Keratinocyte (primary cell): Measurements from ENCODE around the gene MCTP2. TPM values are rescaled to one million over a fixed set of nuclear protein-coding genes. Genes with fewer than 3 reads are reported as not detected.

Source experiments
- DNase-seq: peaks from one replicate; pipeline ENCODE4 v3.0.0-alpha.2; 2011; ENCODE audit warnings: low read depth, missing footprints, low spot score
- FAIRE-seq: peaks from 2 replicates; lab custom pipeline; 2011; peaks lifted over from hg19 to GRCh38; lab: Jason Lieb, UNC
- H2AFZ ChIP-seq: 2 replicates; pipeline ENCODE4 v1.6.0; 2012; ENCODE audit warnings: low read length, control low read depth, inconsistent platforms; ENCODE audit not compliant: control insufficient read depth
- H3K27ac ChIP-seq: 2 replicates; pipeline ENCODE4 v1.5.1; 2011; ENCODE audit warnings: low read length; ENCODE audit not compliant: control insufficient read depth, insufficient read depth
- H3K27me3 ChIP-seq: 3 replicates; pipeline ENCODE4 v1.6.0; 2011; ENCODE audit warnings: low read length; ENCODE audit not compliant: control insufficient read depth, insufficient read depth; ENCODE audit errors: extremely low read depth
- H3K36me3 ChIP-seq, 2 experiments: 2 replicates in 1 of 2; 3 replicates in 1 of 2; pipeline ENCODE4 v1.5.1; 2011; ENCODE audit warnings: low read length in 2 of 2, mild to moderate bottlenecking in 1 of 2; ENCODE audit not compliant: control insufficient read depth in 2 of 2, insufficient read depth in 2 of 2; ENCODE audit errors: extremely low read depth in 1 of 2
- H3K4me1 ChIP-seq: 3 replicates; pipeline ENCODE4 v1.5.1; 2011; ENCODE audit warnings: low read length; ENCODE audit not compliant: control insufficient read depth, insufficient read depth; ENCODE audit errors: extremely low read depth
- H3K4me2 ChIP-seq: 3 replicates; pipeline ENCODE4 v1.6.0; 2011; ENCODE audit warnings: low read depth, low read length; ENCODE audit not compliant: control insufficient read depth, insufficient read depth; ENCODE audit errors: extremely low read depth
- H3K4me3 ChIP-seq, 3 experiments: fragments of 200-600 bp in 1 of 3; sonication (generic) in 1 of 3; 2 replicates in 2 of 3; 3 replicates in 1 of 3; pipeline ENCODE4 v1.5.1; 2011 to 2016; ENCODE audit warnings: low read length in 3 of 3, mild to moderate bottlenecking in 3 of 3, control low read depth in 2 of 3, inconsistent platforms in 1 of 3, low read depth in 1 of 3, mixed read lengths in 1 of 3, mixed run types in 1 of 3, moderate library complexity in 1 of 3; ENCODE audit not compliant: control insufficient read depth in 2 of 3, insufficient read depth in 2 of 3; ENCODE audit errors: extremely low read depth in 1 of 3
- H3K79me2 ChIP-seq: 2 replicates; pipeline ENCODE4 v1.6.0; 2012; ENCODE audit warnings: low read length; ENCODE audit not compliant: control insufficient read depth, insufficient read depth
- H3K9ac ChIP-seq: 3 replicates; pipeline ENCODE4 v1.6.0; 2011; ENCODE audit warnings: low read length; ENCODE audit not compliant: control insufficient read depth, insufficient read depth; ENCODE audit errors: extremely low read depth
- H3K9me1 ChIP-seq: 3 replicates; pipeline ENCODE4 v1.6.0; 2011; ENCODE audit warnings: low read length; ENCODE audit not compliant: control insufficient read depth, insufficient read depth; ENCODE audit errors: extremely low read depth
- H3K9me3 ChIP-seq: 2 replicates; pipeline ENCODE4 v1.5.1; 2012; ENCODE audit warnings: low read depth, low read length; ENCODE audit not compliant: control insufficient read depth
- H4K20me1 ChIP-seq: 3 replicates; pipeline ENCODE4 v1.6.0; 2011; ENCODE audit warnings: low read length; ENCODE audit not compliant: control insufficient read depth, insufficient read depth; ENCODE audit errors: extremely low read depth
- EZH2 ChIP-seq: IDR thresholded peaks from one replicate; pipeline ENCODE4 v1.6.1; 2012; ENCODE audit warnings: inconsistent platforms, mild to moderate bottlenecking, low read length, moderate library complexity
- dilution Hi-C: fragments of 300-500 bp; cut with MboI; formaldehyde crosslinking; loops from one replicate; pipeline ENCODE4 v1.7.0; 2020; ENCODE audit warnings: low sequenced_read_pairs; ENCODE audit not compliant: extremely low pct_ligation_motif_present
- polyA plus RNA-seq, 5 experiments: library from polyadenylated mRNA; depleted of rRNA in 3 of 5; stranded (reverse) in 3 of 5; stranded (forward) in 1 of 5; unstranded in 1 of 5; fragments of >200 nt; gene quantifications; 1 replicate in 1 of 5; 2 replicates in 3 of 5; 3 replicates in 1 of 5; pipeline versions ENCODE4 v1.2.1 to v1.2.3, GENCODE V29; 2011 to 2012; ENCODE audit warnings: missing spikeins in 2 of 5, low read depth in 1 of 5, low replicate concordance in 1 of 5
- TF ChIP-seq, protein P1 (sequence below), 3 experiments: IDR thresholded peaks in 1 of 3; conservative IDR thresholded peaks in 1 of 3; optimal IDR thresholded peaks in 1 of 3; 2 replicates in 2 of 3; 3 replicates in 1 of 3; pipeline versions ENCODE3 to v1.5.1; 2011; ENCODE audit warnings: low read length in 3 of 3, mild to moderate bottlenecking in 3 of 3, moderate library complexity in 2 of 3, control low read depth in 1 of 3, inconsistent platforms in 1 of 3; ENCODE audit not compliant: insufficient read depth in 2 of 3; ENCODE audit errors: extremely low read depth in 1 of 3

Gene MCTP2
- polyA plus RNA-seq, 1 donor (not counting 4 experiments of a cell fraction or from before 2014, with no cell fraction given), result 22.0 TPM

- Histone ChIP-seq H3K27me3 (no peaks in the 10 kb centered on the region), H3K79me2 (no peaks in the 10 kb centered on the region), H3K9ac (no peak overlapping the region), H3K4me2 (no peak overlapping the region), H3K36me3 (no peaks in the 10 kb centered on the region), H3K4me1 (no peaks in the 10 kb centered on the region), H3K9me3 (no peaks in the 10 kb centered on the region), H4K20me1 (no peaks in the 10 kb centered on the region), H3K4me3 (no peak overlapping the region), H3K27ac (no peak overlapping the region), H3K9me1 (no peaks in the 10 kb centered on the region), H2AFZ (no peak overlapping the region)
- FAIRE-seq (no peak), DNase-seq (no peak)
- dilution Hi-C loops, result no loop called here
- TF ChIP-seq, protein P1, sequence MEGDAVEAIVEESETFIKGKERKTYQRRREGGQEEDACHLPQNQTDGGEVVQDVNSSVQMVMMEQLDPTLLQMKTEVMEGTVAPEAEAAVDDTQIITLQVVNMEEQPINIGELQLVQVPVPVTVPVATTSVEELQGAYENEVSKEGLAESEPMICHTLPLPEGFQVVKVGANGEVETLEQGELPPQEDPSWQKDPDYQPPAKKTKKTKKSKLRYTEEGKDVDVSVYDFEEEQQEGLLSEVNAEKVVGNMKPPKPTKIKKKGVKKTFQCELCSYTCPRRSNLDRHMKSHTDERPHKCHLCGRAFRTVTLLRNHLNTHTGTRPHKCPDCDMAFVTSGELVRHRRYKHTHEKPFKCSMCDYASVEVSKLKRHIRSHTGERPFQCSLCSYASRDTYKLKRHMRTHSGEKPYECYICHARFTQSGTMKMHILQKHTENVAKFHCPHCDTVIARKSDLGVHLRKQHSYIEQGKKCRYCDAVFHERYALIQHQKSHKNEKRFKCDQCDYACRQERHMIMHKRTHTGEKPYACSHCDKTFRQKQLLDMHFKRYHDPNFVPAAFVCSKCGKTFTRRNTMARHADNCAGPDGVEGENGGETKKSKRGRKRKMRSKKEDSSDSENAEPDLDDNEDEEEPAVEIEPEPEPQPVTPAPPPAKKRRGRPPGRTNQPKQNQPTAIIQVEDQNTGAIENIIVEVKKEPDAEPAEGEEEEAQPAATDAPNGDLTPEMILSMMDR (optimal IDR thresholded peaks at IDR 0.05 in 1 of 3, IDR thresholded peaks at IDR 0.05 in 1 of 3, conservative IDR thresholded peaks at IDR 0.05 in 1 of 3; ENCODE audit: extremely low read depth in 1 of 3, insufficient read depth in 2 of 3, low read length in 3 of 3), result no peak
- no peak for TF ChIP-seq EZH2
Measured at GRCh38 chr15:94387442-94387841, 156.1 kb downstream of the MCTP2 start.

DNA sequence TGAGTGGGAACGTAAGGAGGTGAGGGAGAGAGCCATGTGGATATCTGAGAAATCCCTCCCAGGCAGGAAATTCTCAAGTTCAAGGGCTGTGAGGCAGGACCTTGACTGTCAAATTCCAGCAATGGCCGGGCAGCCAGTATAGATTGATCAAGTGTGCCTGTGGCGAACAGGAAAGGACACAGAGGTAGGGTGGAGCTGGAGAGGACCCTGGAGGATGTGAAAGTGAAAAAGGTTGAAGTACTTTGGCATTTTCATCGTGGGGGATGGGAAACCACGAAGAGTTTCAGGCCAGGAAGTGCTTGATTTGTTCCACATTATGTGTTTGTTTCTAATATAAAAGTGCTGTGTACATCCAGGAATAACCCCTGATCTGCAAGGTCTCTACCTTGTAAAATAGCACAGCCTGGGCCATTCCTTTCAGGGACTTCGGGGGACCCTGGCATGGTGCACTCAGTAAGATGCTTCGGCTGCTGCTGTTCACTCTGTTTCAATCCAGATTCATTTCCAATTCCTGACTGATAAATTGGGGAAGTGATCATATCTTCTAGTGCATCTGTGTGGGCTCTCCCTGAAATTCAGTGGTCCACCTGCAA, 156.6 kb downstream of the MCTP2 start:
- H3K9me1 ChIP-seq, result no peaks in the 10 kb centered on the region
- H3K9me3 ChIP-seq, result no peaks in the 10 kb centered on the region
- no peak overlapping the region for H3K4me2 ChIP-seq
- no peak for TF ChIP-seq EZH2
- TF ChIP-seq, protein P1 (optimal IDR thresholded peaks at IDR 0.05 in 1 of 3, IDR thresholded peaks at IDR 0.05 in 1 of 3, conservative IDR thresholded peaks at IDR 0.05 in 1 of 3; ENCODE audit: extremely low read depth in 1 of 3, insufficient read depth in 2 of 3, low read length in 3 of 3), result no peak
- no peak overlapping the region for H2AFZ ChIP-seq
- no peak overlapping the region for H3K27ac ChIP-seq
- H3K27me3 ChIP-seq, result no peaks in the 10 kb centered on the region
- no peaks in the 10 kb centered on the region for H3K4me1 ChIP-seq
- H3K4me3 ChIP-seq, result no peak overlapping the region
- H3K9ac ChIP-seq, result no peak overlapping the region
- no peaks in the 10 kb centered on the region for H3K79me2 ChIP-seq
- dilution Hi-C loops, result no loop called here
- no peaks in the 10 kb centered on the region for H3K36me3 ChIP-seq
- DNase-seq, result no peak
- no peaks in the 10 kb centered on the region for H4K20me1 ChIP-seq
- no peak for FAIRE-seq
